Adrenal gland (tissue), 12 donors: ENCODE measurements around the gene ATP9B. TPM values are rescaled to one million over a fixed set of nuclear protein-coding genes. Genes with fewer than 3 reads are reported as not detected.

Experiments used
- DNase-seq, 7 donors: peaks; one replicate each; pipeline ENCODE4 v3.0.0-alpha.2; 2019 to 2020
- H3K27ac ChIP-seq, 5 donors: fragments of 200-600 bp; sonication (generic) in 4 of 5; 1 replicate in 3 of 5; 2 replicates in 2 of 5; pipeline versions ENCODE4 v1.5.1 to v1.8.0; 2016 to 2020; ENCODE audit warnings: mild to moderate bottlenecking in 1 of 5
- H3K27me3 ChIP-seq: fragments of 200-600 bp; 2 replicates; pipeline ENCODE4 v1.8.0; 2021
- H3K36me3 ChIP-seq, 2 donors: fragments of 200-600 bp; replicated peaks in 1 of 2; 1 replicate in 1 of 2; 2 replicates in 1 of 2; pipeline versions ENCODE4 v1.5.1 to v1.8.0; 2018 to 2022
- H3K4me1 ChIP-seq, 2 donors: fragments of 200-600 bp; replicated peaks in 1 of 2; 1 replicate in 1 of 2; 2 replicates in 1 of 2; pipeline versions ENCODE4 v1.5.1 to v1.8.0; 2018 to 2021
- H3K4me3 ChIP-seq, 4 donors: fragments of 200-600 bp; sonication (generic) in 3 of 4; one replicate each; pipeline ENCODE4 v1.5.1; 2016 to 2018
- H3K9me3 ChIP-seq, 3 donors: fragments of 200-600 bp; sonication (generic) in 1 of 3; replicated peaks in 1 of 3; 1 replicate in 2 of 3; 2 replicates in 1 of 3; pipeline versions ENCODE4 v1.5.1 to v1.8.0; 2016 to 2021
- POLR2A ChIP-seq, 2 donors: fragments of 450-650 bp; IDR thresholded peaks; one replicate each; pipeline ENCODE4 v1.6.1; 2017; ENCODE audit warnings: antibody characterized with exemption in 2 of 2, mild to moderate bottlenecking in 2 of 2, moderate library complexity in 1 of 2
- WGBS, 4 donors: extraction: QIAGEN DNeasy Blood & Tissue Kit in 2 of 4; methylation state at CpG; one replicate each; pipeline versions ENCODE4 v1.1.5 to v1.1.7; 2013 to 2017; 5-methylcytosine and 5-hydroxymethylcytosine counted together
- intact Hi-C, 2 donors: fragments of 100-400 bp; cut with DNase I; formaldehyde crosslinking; loops; one replicate each; pipeline versions ENCODE4 v1.14.1 to v1.15.0; 2022 to 2023
- polyA plus RNA-seq, 3 donors: library from polyadenylated mRNA; stranded (reverse); fragments of 200-250 nt in 2 of 3; fragments of 350-450 nt in 1 of 3; fragmentation: Illumina TruSeq in 1 of 3; extraction: RNeasy Lipid Tissue Mini Kit (QIAGEN cat#74804) in 1 of 3; gene quantifications; one replicate each; pipeline ENCODE4 v1.2.3, GENCODE V29; 2013 to 2014
- total RNA-seq, 9 donors: library from RNA; depleted of rRNA in 4 of 9; stranded (reverse); fragments of >200 nt in 4 of 9; fragments of 120-200 nt in 1 of 9; fragmentation: NEBNext Ultra II Directional in 1 of 9; extraction: Animal tissue kit (Norgen Biotek cat#: 25700) in 1 of 9; gene quantifications; one replicate each; pipeline versions ENCODE4 v1.1.0 to v1.2.4, GENCODE V29; 2013 to 2023
- TF ChIP-seq, protein P1 (sequence below), 6 experiments: fragments of 450-650 bp in 4 of 6; fragments of 200-600 bp in 2 of 6; sonication (generic) in 1 of 6; IDR thresholded peaks; 1 replicate in 5 of 6; 2 replicates in 1 of 6; pipeline versions ENCODE4 v1.5.1 to v1.8.0; 2016 to 2021; ENCODE audit warnings: antibody characterized with exemption in 6 of 6, mild to moderate bottlenecking in 2 of 6, moderate library complexity in 1 of 6
- donor health status: healthy with polysubstance abuse.
- donor health status: Bipolar disorder and iron deficiency.
- donor health status: DM: yes; HTN: yes; CAD: no.
- donor health status: DM: no; HTN: no; CAD: no.
- donor health status: DM: no; HTN: no; CAD: no.
- donor health status: DM: yes; HTN: yes; CAD: no.

Gene ATP9B
- total and polyA plus RNA-seq, 12 donors: 16.3 to 36.0 (median 27.7) TPM

DNA sequence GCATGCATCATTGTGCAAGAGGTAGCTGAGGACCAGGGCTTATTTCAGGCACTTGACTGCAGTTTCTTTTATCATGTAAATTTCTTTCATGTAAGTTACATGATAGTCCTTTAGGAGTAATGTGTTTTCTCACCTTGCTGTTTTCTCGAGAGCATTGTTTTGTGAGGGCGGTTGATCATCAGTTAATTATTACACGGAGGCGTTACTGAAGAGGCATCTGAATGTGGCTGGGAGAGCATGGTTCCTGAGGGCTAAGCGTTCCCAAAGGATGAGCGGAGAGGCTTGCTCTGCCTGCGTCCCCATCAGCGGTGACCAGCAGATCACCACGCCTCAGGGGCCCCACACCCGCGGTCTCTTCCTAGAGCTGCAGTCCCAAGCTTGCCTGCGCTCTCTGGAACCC lies 170.4 kb downstream of the ATP9B start:
- intact Hi-C loops: loop anchor here in 1 of 2 donors (10.0 kb wide), 1 partner anchor 175 kb away; the partner anchor contains the start of gene ATP9B
- WGBS, 4 donors: 88 to 98% (median 95%) methylated on average over 10 to 12 of the region's 12 CpGs
- DNase-seq: no peak
- no peak for TF ChIP-seq POLR2A (IDR thresholded peaks at IDR 0.05)
- TF ChIP-seq, protein P1, sequence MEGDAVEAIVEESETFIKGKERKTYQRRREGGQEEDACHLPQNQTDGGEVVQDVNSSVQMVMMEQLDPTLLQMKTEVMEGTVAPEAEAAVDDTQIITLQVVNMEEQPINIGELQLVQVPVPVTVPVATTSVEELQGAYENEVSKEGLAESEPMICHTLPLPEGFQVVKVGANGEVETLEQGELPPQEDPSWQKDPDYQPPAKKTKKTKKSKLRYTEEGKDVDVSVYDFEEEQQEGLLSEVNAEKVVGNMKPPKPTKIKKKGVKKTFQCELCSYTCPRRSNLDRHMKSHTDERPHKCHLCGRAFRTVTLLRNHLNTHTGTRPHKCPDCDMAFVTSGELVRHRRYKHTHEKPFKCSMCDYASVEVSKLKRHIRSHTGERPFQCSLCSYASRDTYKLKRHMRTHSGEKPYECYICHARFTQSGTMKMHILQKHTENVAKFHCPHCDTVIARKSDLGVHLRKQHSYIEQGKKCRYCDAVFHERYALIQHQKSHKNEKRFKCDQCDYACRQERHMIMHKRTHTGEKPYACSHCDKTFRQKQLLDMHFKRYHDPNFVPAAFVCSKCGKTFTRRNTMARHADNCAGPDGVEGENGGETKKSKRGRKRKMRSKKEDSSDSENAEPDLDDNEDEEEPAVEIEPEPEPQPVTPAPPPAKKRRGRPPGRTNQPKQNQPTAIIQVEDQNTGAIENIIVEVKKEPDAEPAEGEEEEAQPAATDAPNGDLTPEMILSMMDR (IDR thresholded peaks at IDR 0.05): no peak
- Histone ChIP-seq H3K4me1 (no peaks in the 10 kb centered on the region), H3K27me3 (no peaks in the 10 kb centered on the region), H3K4me3 (no peak overlapping the region), H3K36me3 (no peaks in the 10 kb centered on the region), H3K27ac (no peak overlapping the region), H3K9me3 (no peaks in the 10 kb centered on the region)

DNA sequence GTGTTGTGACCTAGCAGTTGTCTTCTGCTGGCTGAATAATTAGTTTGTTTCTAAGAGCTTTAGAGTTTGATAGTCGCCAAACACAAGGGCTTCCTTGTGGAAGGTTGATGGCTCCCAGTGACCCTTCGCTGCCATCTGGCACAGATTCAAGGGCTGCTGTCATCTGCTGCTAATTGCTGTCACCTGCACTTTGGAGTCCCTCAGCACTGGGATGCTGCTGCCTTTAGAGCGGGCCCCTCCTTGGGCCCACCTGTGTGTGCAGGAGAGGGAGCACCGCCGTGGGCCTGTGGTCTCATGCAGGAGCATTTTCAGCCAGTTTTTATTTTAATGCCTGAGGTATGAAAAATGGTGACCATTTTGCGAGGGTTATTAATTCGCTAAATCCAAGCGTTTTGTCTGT lies 172.6 kb downstream of the ATP9B start:
- H3K36me3 ChIP-seq: no peaks in the 10 kb centered on the region
- peaks cover 0 to 6% of the 10 kb centered on the region in 2 donors for H3K4me1 ChIP-seq
- intact Hi-C loops: loop anchor here in 1 of 2 donors (10.0 kb wide), 1 partner anchor 177 kb away; the partner anchor contains the start of gene ATP9B
- WGBS, 4 donors: 87 to 93% (median 91%) methylated on average over 8 of the region's 8 CpGs
- TF ChIP-seq, protein P1 (IDR thresholded peaks at IDR 0.05): no peak
- no peak for TF ChIP-seq POLR2A (IDR thresholded peaks at IDR 0.05)
- no peak for DNase-seq
- no peaks in the 10 kb centered on the region for H3K27me3 ChIP-seq
- H3K27ac ChIP-seq: no peak overlapping the region
- no peaks in the 10 kb centered on the region for H3K9me3 ChIP-seq
- no peak overlapping the region for H3K4me3 ChIP-seq

- Histone ChIP-seq H3K27ac (no peak overlapping the region), H3K9me3 (no peaks in the 10 kb centered on the region), H3K27me3 (no peaks in the 10 kb centered on the region), H3K4me3 (no peak overlapping the region), H3K4me1 (peaks cover 0 to 8% of the 10 kb centered on the region in 2 donors), H3K36me3 (no peaks in the 10 kb centered on the region)
- DNase-seq: no peak
- TF ChIP-seq POLR2A (IDR thresholded peaks at IDR 0.05): no peak
- TF ChIP-seq, protein P1 (IDR thresholded peaks at IDR 0.05): no peak
- intact Hi-C loops: loop anchor here in 1 of 2 donors (10.0 kb wide), 1 partner anchor 177 kb away; the partner anchor contains the start of gene ATP9B
- 85 to 90% (median 86%) methylated on average over 5 of the region's 5 CpGs for WGBS, 4 donors
Observed at GRCh38 chr18:79242246-79242645, 173.1 kb downstream of the ATP9B start.

GRCh38 chr18:79245517-79246001 lies 176.4 kb downstream of the ATP9B start:
- 90 to 93% (median 92%) methylated on average over 4 to 23 of the region's 23 CpGs for WGBS, 4 donors
- H3K9me3 ChIP-seq: no peaks in the 10 kb centered on the region
- intact Hi-C loops: loop anchor here (5.0 to 10.0 kb wide), 3 partner anchors 181 to 368 kb away; partner anchors contain the start of gene ATP9B (in 1 of the 2)
- no peak overlapping the region for H3K4me3 ChIP-seq
- H3K27me3 ChIP-seq: no peaks in the 10 kb centered on the region
- H3K36me3 ChIP-seq: no peaks in the 10 kb centered on the region
- DNase-seq: no peak
- TF ChIP-seq, protein P1 (IDR thresholded peaks at IDR 0.05): no peak
- TF ChIP-seq POLR2A (IDR thresholded peaks at IDR 0.05): no peak
- no peak overlapping the region for H3K27ac ChIP-seq
- peaks cover 0 to 8% of the 10 kb centered on the region in 2 donors for H3K4me1 ChIP-seq
